ENCODE results near the gene OPN4. TPM values are rescaled to one million over a fixed set of nuclear protein-coding genes. Genes with fewer than 3 reads are reported as not detected.
"Not testable (repeated sequence)": the region's sequence is repeated elsewhere in the genome, so short reads cannot be mapped to it uniquely, and the experiment has no call there.

The OPN4 gene
- total and polyA plus RNA-seq, 2 donors from 2014 or later = not detected

DNA sequence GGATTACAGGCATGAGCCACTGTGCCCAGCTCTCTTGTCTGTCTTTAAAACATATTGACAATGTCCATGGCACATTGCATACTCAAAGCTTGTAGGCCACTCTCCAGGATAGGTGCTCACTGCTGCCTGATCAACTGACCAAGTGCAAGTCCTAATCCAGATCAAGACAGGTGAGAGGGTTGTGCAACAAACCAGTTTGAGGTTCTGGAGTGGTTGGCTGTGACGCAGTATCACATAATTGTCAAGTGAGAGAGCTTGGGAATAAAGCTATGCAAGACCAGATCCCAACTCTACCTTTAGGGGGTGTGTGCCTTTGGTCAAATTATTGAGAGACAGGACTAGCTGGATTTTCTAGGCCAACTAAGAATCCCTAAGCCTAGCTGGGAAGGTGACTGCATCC is 43.0 kb upstream of the OPN4 start:
- TF ChIP-seq, protein P1, sequence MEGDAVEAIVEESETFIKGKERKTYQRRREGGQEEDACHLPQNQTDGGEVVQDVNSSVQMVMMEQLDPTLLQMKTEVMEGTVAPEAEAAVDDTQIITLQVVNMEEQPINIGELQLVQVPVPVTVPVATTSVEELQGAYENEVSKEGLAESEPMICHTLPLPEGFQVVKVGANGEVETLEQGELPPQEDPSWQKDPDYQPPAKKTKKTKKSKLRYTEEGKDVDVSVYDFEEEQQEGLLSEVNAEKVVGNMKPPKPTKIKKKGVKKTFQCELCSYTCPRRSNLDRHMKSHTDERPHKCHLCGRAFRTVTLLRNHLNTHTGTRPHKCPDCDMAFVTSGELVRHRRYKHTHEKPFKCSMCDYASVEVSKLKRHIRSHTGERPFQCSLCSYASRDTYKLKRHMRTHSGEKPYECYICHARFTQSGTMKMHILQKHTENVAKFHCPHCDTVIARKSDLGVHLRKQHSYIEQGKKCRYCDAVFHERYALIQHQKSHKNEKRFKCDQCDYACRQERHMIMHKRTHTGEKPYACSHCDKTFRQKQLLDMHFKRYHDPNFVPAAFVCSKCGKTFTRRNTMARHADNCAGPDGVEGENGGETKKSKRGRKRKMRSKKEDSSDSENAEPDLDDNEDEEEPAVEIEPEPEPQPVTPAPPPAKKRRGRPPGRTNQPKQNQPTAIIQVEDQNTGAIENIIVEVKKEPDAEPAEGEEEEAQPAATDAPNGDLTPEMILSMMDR (IDR thresholded peaks at IDR 0.05; ENCODE audit: borderline replicate concordance, extremely low read depth, insufficient read depth) = no peak
- no peak overlapping the region for H3K9ac ChIP-seq (ENCODE audit: low read length in 3 of 3)
- no peaks in the 10 kb centered on the region for H3K36me3 ChIP-seq (ENCODE audit: control insufficient read depth in 2 of 3, insufficient read depth in 3 of 3, low read length in 3 of 3)
- no peaks in the 10 kb centered on the region for H3K4me1 ChIP-seq (ENCODE audit: control insufficient read depth in 2 of 3, insufficient read depth in 2 of 3, low read depth in 1 of 3, low read length in 3 of 3)
- H3K27me3 ChIP-seq (ENCODE audit: control insufficient read depth, insufficient read depth, low read length) = no peaks in the 10 kb centered on the region
- intact Hi-C loops (cut with DNase I) = no loop called here
- no peak overlapping the region for H3K27ac ChIP-seq (ENCODE audit: low read depth in 2 of 2, low read length in 2 of 2)
- FAIRE-seq (no peak), DNase-seq (no peak)
- no peak overlapping the region for H3K4me3 ChIP-seq (ENCODE audit: low read length in 3 of 3)
- H3K9me3 ChIP-seq (ENCODE audit: control insufficient read depth in 2 of 3, insufficient read depth in 1 of 3, low read length in 3 of 3) = no peaks in the 10 kb centered on the region

DNA sequence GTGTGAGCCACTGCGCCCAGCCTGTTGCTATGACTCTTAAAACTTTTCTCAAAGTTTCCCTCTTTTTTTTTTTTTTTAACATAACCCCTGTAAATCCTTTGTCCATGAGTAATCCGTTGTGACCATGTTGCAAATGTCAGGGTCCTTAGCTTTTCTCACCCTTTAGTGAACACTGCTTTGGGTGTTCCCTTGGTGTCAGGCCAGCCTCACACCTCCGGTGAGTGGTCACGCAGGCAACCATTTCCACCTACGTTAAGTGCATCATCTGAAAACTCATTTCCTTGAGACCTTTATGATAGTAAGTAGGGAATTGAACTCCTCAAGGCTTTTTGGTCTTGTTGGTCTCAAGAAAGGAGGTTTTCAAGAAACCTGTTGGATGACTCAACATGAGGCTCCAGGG is 41.3 kb upstream of the OPN4 start:
- Histone ChIP-seq H3K4me1 (ENCODE audit: control insufficient read depth in 2 of 3, insufficient read depth in 2 of 3, low read depth in 1 of 3, low read length in 3 of 3) (no peaks in the 10 kb centered on the region), H3K9ac (ENCODE audit: low read length in 3 of 3) (no peak overlapping the region), H3K27me3 (ENCODE audit: control insufficient read depth, insufficient read depth, low read length) (no peaks in the 10 kb centered on the region), H3K4me3 (ENCODE audit: low read length in 3 of 3) (no peak overlapping the region), H3K36me3 (ENCODE audit: control insufficient read depth in 2 of 3, insufficient read depth in 3 of 3, low read length in 3 of 3) (no peaks in the 10 kb centered on the region), H3K9me3 (ENCODE audit: control insufficient read depth in 2 of 3, insufficient read depth in 1 of 3, low read length in 3 of 3) (no peaks in the 10 kb centered on the region), H3K27ac (ENCODE audit: low read depth in 2 of 2, low read length in 2 of 2) (no peak overlapping the region)
- intact Hi-C loops (cut with DNase I) = no loop called here
- TF ChIP-seq, protein P1 (IDR thresholded peaks at IDR 0.05; ENCODE audit: borderline replicate concordance, extremely low read depth, insufficient read depth) = no peak
- FAIRE-seq (no peak), DNase-seq (no peak)

- Histone ChIP-seq H3K27me3 (ENCODE audit: control insufficient read depth, insufficient read depth, low read length) (no peaks in the 10 kb centered on the region), H3K36me3 (ENCODE audit: control insufficient read depth in 2 of 3, insufficient read depth in 3 of 3, low read length in 3 of 3) (no peaks in the 10 kb centered on the region), H3K4me1 (ENCODE audit: control insufficient read depth in 2 of 3, insufficient read depth in 2 of 3, low read depth in 1 of 3, low read length in 3 of 3) (no peaks in the 10 kb centered on the region), H3K27ac (ENCODE audit: low read depth in 2 of 2, low read length in 2 of 2) (no peak overlapping the region), H3K9ac (ENCODE audit: low read length in 3 of 3) (no peak overlapping the region), H3K9me3 (ENCODE audit: control insufficient read depth in 2 of 3, insufficient read depth in 1 of 3, low read length in 3 of 3) (no peaks in the 10 kb centered on the region), H3K4me3 (ENCODE audit: low read length in 3 of 3) (no peak overlapping the region)
- intact Hi-C loops (cut with DNase I) = no loop called here
- TF ChIP-seq, protein P1 (IDR thresholded peaks at IDR 0.05; ENCODE audit: borderline replicate concordance, extremely low read depth, insufficient read depth) = no peak
- no peak for FAIRE-seq
- no peak for DNase-seq
These were observed 40.4 kb upstream of the OPN4 start for GRCh38 chr10:86613905-86614304.

DNA sequence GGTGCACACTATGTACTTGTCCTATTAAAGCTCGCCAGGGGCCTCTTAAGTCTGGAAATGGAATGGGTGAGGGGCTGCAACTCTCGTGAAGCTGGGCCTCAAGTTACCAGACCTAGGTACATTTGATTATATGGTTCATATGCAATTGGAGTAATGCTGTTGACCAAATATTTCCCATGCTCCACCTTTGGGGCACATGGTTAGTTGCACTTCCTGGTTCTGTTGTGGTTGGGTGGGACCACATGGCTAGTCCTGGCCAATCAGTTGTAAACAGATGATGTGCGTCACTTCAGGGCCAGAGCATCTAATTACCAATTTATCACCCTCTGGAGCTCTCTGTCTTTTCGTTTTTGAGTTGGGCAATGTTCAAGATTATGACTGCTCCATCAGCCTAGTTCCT is 39.5 kb upstream of the OPN4 start:
- Histone ChIP-seq H3K36me3 (ENCODE audit: control insufficient read depth in 2 of 3, insufficient read depth in 3 of 3, low read length in 3 of 3) (no peaks in the 10 kb centered on the region), H3K27ac (ENCODE audit: low read depth in 2 of 2, low read length in 2 of 2) (no peak overlapping the region), H3K9ac (ENCODE audit: low read length in 3 of 3) (no peak overlapping the region), H3K9me3 (ENCODE audit: control insufficient read depth in 2 of 3, insufficient read depth in 1 of 3, low read length in 3 of 3) (no peaks in the 10 kb centered on the region), H3K27me3 (ENCODE audit: control insufficient read depth, insufficient read depth, low read length) (no peaks in the 10 kb centered on the region), H3K4me3 (ENCODE audit: low read length in 3 of 3) (no peak overlapping the region), H3K4me1 (ENCODE audit: control insufficient read depth in 2 of 3, insufficient read depth in 2 of 3, low read depth in 1 of 3, low read length in 3 of 3) (no peaks in the 10 kb centered on the region)
- no peak for DNase-seq
- FAIRE-seq = no peak
- intact Hi-C loops (cut with DNase I) = no loop called here
- TF ChIP-seq, protein P1 (IDR thresholded peaks at IDR 0.05; ENCODE audit: borderline replicate concordance, extremely low read depth, insufficient read depth) = no peak

DNA sequence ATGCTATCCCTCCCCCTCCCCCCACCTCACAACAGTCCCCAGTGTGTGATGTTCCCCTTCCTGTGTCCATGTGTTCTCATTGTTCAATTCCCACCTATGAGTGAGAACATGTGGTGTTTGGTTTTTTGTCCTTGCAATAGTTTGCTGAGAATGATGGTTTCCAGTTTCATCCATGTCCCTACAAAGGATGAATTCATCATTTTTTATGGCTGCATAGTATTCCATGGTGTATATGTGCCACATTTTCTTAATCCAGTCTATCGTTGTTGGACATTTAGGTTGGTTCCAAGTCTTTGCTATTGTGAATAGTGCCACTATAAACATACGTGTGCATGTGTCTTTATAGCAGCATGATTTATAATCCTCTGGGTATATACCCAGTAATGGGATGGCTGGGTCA is 37.1 kb upstream of the OPN4 start:
- H3K36me3 ChIP-seq (ENCODE audit: control insufficient read depth in 2 of 3, insufficient read depth in 3 of 3, low read length in 3 of 3); H3K4me3 ChIP-seq (ENCODE audit: low read length in 3 of 3); H3K4me1 ChIP-seq (ENCODE audit: control insufficient read depth in 2 of 3, insufficient read depth in 2 of 3, low read depth in 1 of 3, low read length in 3 of 3); H3K9ac ChIP-seq (ENCODE audit: low read length in 3 of 3); H3K27me3 ChIP-seq (ENCODE audit: control insufficient read depth, insufficient read depth, low read length); intact Hi-C loops (cut with DNase I); H3K9me3 ChIP-seq (ENCODE audit: control insufficient read depth in 2 of 3, insufficient read depth in 1 of 3, low read length in 3 of 3); FAIRE-seq; H3K27ac ChIP-seq (ENCODE audit: low read depth in 2 of 2, low read length in 2 of 2); DNase-seq: not testable (repeated sequence)

Data from kidney (tissue), 14 donors.